Measurements from ENCODE around the gene CST7.

CST7 gene

GRCh38 chr20:24910461-24910860 lies 38.6 kb upstream of the CST7 start:
- Histone ChIP-seq H3K9me3 (peaks cover 0 to 27% (median 14%) of the 10 kb centered on the region in 3 donors), H3K36me3 (no peaks in the 10 kb centered on the region), H3K27ac (no peak overlapping the region), H3K27me3 (no peaks in the 10 kb centered on the region), H3K4me3 (no peak overlapping the region), H3K4me1 (no peaks in the 10 kb centered on the region)
- TF ChIP-seq CTCF (IDR thresholded peaks at IDR 0.05), result no peak
- DNase-seq, result no peak
- intact Hi-C loops (cut with DNase I; ENCODE audit: low total_unique reads), result loop anchor here (5.0 kb wide), 1 partner anchor 748 kb away; no protein-coding TSS in a partner anchor

GRCh38 chr20:24911461-24911860 lies 37.6 kb upstream of the CST7 start:
- H3K27ac ChIP-seq, result no peak overlapping the region
- H3K9me3 ChIP-seq, result peaks cover 0 to 27% (median 12%) of the 10 kb centered on the region in 3 donors
- no peaks in the 10 kb centered on the region for H3K4me1 ChIP-seq
- TF ChIP-seq CTCF (IDR thresholded peaks at IDR 0.05), result no peak
- no peaks in the 10 kb centered on the region for H3K36me3 ChIP-seq
- H3K4me3 ChIP-seq, result no peak overlapping the region
- H3K27me3 ChIP-seq, result no peaks in the 10 kb centered on the region
- intact Hi-C loops (cut with DNase I; ENCODE audit: low total_unique reads), result loop anchor here (5.0 kb wide), 1 partner anchor 749 kb away; no protein-coding TSS in a partner anchor
- no peak for DNase-seq

GRCh38 chr20:24912397-24913075 lies 36.5 kb upstream of the CST7 start:
- Histone ChIP-seq H3K9me3 (peaks cover 0 to 19% (median 6%) of the 10 kb centered on the region in 3 donors), H3K36me3 (no peaks in the 10 kb centered on the region), H3K27me3 (no peaks in the 10 kb centered on the region), H3K4me3 (no peak overlapping the region), H3K4me1 (no peaks in the 10 kb centered on the region), H3K27ac (no peak overlapping the region)
- peak in 1 of 2 donors; percentile 55 for DNase-seq
- no peak for TF ChIP-seq CTCF (IDR thresholded peaks at IDR 0.05)
- intact Hi-C loops (cut with DNase I; ENCODE audit: low total_unique reads), result loop anchor here (5.0 kb wide), 1 partner anchor 750 kb away; no protein-coding TSS in a partner anchor

GRCh38 chr20:24913076-24913628 lies 35.9 kb upstream of the CST7 start:
- no peaks in the 10 kb centered on the region for H3K27me3 ChIP-seq
- peaks cover 0 to 13% (median 6%) of the 10 kb centered on the region in 3 donors for H3K9me3 ChIP-seq
- H3K4me1 ChIP-seq, result peaks cover 0 to 2% (median under 1%) of the 10 kb centered on the region in 4 donors
- no peak overlapping the region for H3K27ac ChIP-seq
- no peak for TF ChIP-seq CTCF (IDR thresholded peaks at IDR 0.05)
- intact Hi-C loops (cut with DNase I; ENCODE audit: low total_unique reads), result loop anchor here (5.0 kb wide), 1 partner anchor 751 kb away; no protein-coding TSS in a partner anchor
- no peaks in the 10 kb centered on the region for H3K36me3 ChIP-seq
- no peak for DNase-seq
- H3K4me3 ChIP-seq, result no peak overlapping the region

- no peak for DNase-seq
- intact Hi-C loops (cut with DNase I; ENCODE audit: low total_unique reads), result loop anchor here (5.0 kb wide), 1 partner anchor 752 kb away; no protein-coding TSS in a partner anchor
- TF ChIP-seq CTCF (IDR thresholded peaks at IDR 0.05), result no peak
Observed at GRCh38 chr20:24914388-24915241, 34.5 kb upstream of the CST7 start.

More at GRCh38 chr20:24914388-24915241, 34.5 kb upstream of the CST7 start:
- H3K27ac ChIP-seq, result no peak overlapping the region
- H3K4me3 ChIP-seq, result no peak overlapping the region
- no peaks in the 10 kb centered on the region for H3K9me3 ChIP-seq
- no peaks in the 10 kb centered on the region for H3K27me3 ChIP-seq
- no peaks in the 10 kb centered on the region for H3K36me3 ChIP-seq
- H3K4me1 ChIP-seq, result peaks cover 0 to 11% (median 7%) of the 10 kb centered on the region in 4 donors

All from tibial artery (tissue), 4 donors.